ENCODE results near the gene ADH6. TPM values are rescaled to one million over a fixed set of nuclear protein-coding genes. Genes with fewer than 3 reads are reported as not detected.

ADH6 gene
- total and polyA plus RNA-seq, 2 of the 8 experiments (the other 6 are each of a cell fraction or from before 2014, with no cell fraction given), result not detected

GRCh38 chr4:99165978-99166377 is 53.1 kb downstream of the ADH6 start (continued):
- TF ChIP-seq RBBP5 (IDR thresholded peaks at IDR 0.05; ENCODE audit: borderline replicate concordance, low read depth, low read length) (no peak), SUZ12 (IDR thresholded peaks at IDR 0.05; ENCODE audit: low read length) (no peak), ASH2L (IDR thresholded peaks at IDR 0.05; ENCODE audit: low read length) (no peak)
